Neutrophil (primary cell): ENCODE data around the gene LDLRAP1.

Experiments
- H3K27ac ChIP-seq: fragments of 200-600 bp; sonication (generic); 2 replicates; pipeline ENCODE4 v1.5.1; 2016; ENCODE audit warnings: mild to moderate bottlenecking, moderate library complexity
- H3K27me3 ChIP-seq: fragments of 200-600 bp; sonication (generic); 2 replicates; pipeline ENCODE4 v1.6.0; 2016; ENCODE audit warnings: mild to moderate bottlenecking
- H3K36me3 ChIP-seq: fragments of 200-600 bp; sonication (generic); 2 replicates; pipeline ENCODE4 v1.5.1; 2017
- H3K4me1 ChIP-seq, 2 experiments: fragments of 200-600 bp in 1 of 2; sonication (generic) in 1 of 2; 1 replicate in 1 of 2; 2 replicates in 1 of 2; pipeline versions ENCODE4 v1.5.1 to v1.6.1; 2013 to 2016; ENCODE audit warnings: low read depth in 1 of 2, low read length in 1 of 2, mild to moderate bottlenecking in 1 of 2, moderate library complexity in 1 of 2; ENCODE audit not compliant: control insufficient read depth in 1 of 2, insufficient read depth in 1 of 2
- H3K4me3 ChIP-seq, 2 experiments: fragments of 200-600 bp in 1 of 2; sonication (generic) in 1 of 2; 1 replicate in 1 of 2; 2 replicates in 1 of 2; pipeline ENCODE4 v1.5.1; 2013 to 2016; ENCODE audit warnings: low read depth in 1 of 2, low read length in 1 of 2, mild to moderate bottlenecking in 1 of 2, moderate library complexity in 1 of 2
- H3K9me3 ChIP-seq: fragments of 200-600 bp; sonication (generic); 2 replicates; pipeline ENCODE4 v1.5.1; 2016
- CTCF ChIP-seq: fragments of 200-600 bp; sonication (generic); IDR thresholded peaks from 2 replicates; pipeline ENCODE4 v1.5.1; 2016; ENCODE audit warnings: antibody characterized with exemption

Gene LDLRAP1

GRCh38 chr1:25557543-25557942 lies 14.1 kb downstream of the LDLRAP1 start:
- Histone ChIP-seq H3K4me3 (no peak overlapping the region), H3K27me3 (no peaks in the 10 kb centered on the region), H3K9me3 (no peaks in the 10 kb centered on the region), H3K27ac (peak overlapping the region; percentile 55), H3K36me3 (no peaks in the 10 kb centered on the region), H3K4me1 (peaks cover 59 to 69% of the 10 kb centered on the region in 2 experiments)
- no peak for TF ChIP-seq CTCF

- Histone ChIP-seq H3K27ac (no peak overlapping the region), H3K27me3 (no peaks in the 10 kb centered on the region), H3K4me1 (peaks cover 58 to 72% of the 10 kb centered on the region in 2 experiments), H3K36me3 (peaks cover 8% of the 10 kb centered on the region), H3K9me3 (no peaks in the 10 kb centered on the region), H3K4me3 (no peak overlapping the region)
- no peak for TF ChIP-seq CTCF
These were observed 15.6 kb downstream of the LDLRAP1 start for GRCh38 chr1:25559031-25559430.

GRCh38 chr1:25560001-25560400 lies 16.6 kb downstream of the LDLRAP1 start:
- Histone ChIP-seq H3K4me1 (peaks cover 58 to 72% of the 10 kb centered on the region in 2 experiments), H3K27me3 (no peaks in the 10 kb centered on the region), H3K27ac (no peak overlapping the region), H3K36me3 (peaks cover 18% of the 10 kb centered on the region), H3K4me3 (no peak overlapping the region), H3K9me3 (no peaks in the 10 kb centered on the region)
- TF ChIP-seq CTCF = no peak

GRCh38 chr1:25560788-25561187 lies 17.4 kb downstream of the LDLRAP1 start:
- Histone ChIP-seq H3K4me1 (peaks cover 55 to 66% of the 10 kb centered on the region in 2 experiments), H3K36me3 (peaks cover 20% of the 10 kb centered on the region), H3K4me3 (no peak overlapping the region), H3K27ac (no peak overlapping the region), H3K27me3 (no peaks in the 10 kb centered on the region), H3K9me3 (no peaks in the 10 kb centered on the region)
- no peak for TF ChIP-seq CTCF

GRCh38 chr1:25561421-25562100 lies 18.2 kb downstream of the LDLRAP1 start:
- TF ChIP-seq CTCF = no peak
- peaks cover 21% of the 10 kb centered on the region for H3K36me3 ChIP-seq
- peaks cover 47 to 58% of the 10 kb centered on the region in 2 experiments for H3K4me1 ChIP-seq
- no peaks in the 10 kb centered on the region for H3K9me3 ChIP-seq
- no peaks in the 10 kb centered on the region for H3K27me3 ChIP-seq
- H3K27ac ChIP-seq = no peak overlapping the region
- H3K4me3 ChIP-seq = no peak overlapping the region
